Measurements from ENCODE around the gene SEC24C.
"Not testable (repeated sequence)": the region's sequence is repeated elsewhere in the genome, so short reads cannot be mapped to it uniquely, and the experiment has no call there.

Gene SEC24C

GRCh38 chr10:73781879-73782748 is 37.9 kb downstream of the SEC24C start, which contains the start of gene CHCHD1:
TSS of gene CHCHD1 (plus strand) at chr10:73782048. CDS start at chr10:73782076, 28 bp downstream.
- FAIRE-seq, result peak; percentile 95
- peak; percentile 81 for DNase-seq (ENCODE audit: insufficient read length, low spot score)
- no peak for TF ChIP-seq SPI1 (IDR thresholded peaks at IDR 0.05; ENCODE audit: low read depth, low read length)
- TF ChIP-seq POLR2AphosphoS5 (IDR thresholded peaks at IDR 0.05; ENCODE audit: low read depth, low read length), result peak; percentile 91
- TF ChIP-seq POLR2A (IDR thresholded peaks at IDR 0.05; ENCODE audit: low read depth, low read length), result peak; percentile 89
- TF ChIP-seq POU2F2 (IDR thresholded peaks at IDR 0.05; ENCODE audit: low read depth, low read length), result no peak
- TF ChIP-seq PAX5 (IDR thresholded peaks at IDR 0.05; ENCODE audit: insufficient read depth, low read length, severe bottlenecking), result peak; percentile 40
- TF ChIP-seq TAF1 (IDR thresholded peaks at IDR 0.05; ENCODE audit: low read depth, low read length), result peak; percentile 90

- TF ChIP-seq POU2F2 (IDR thresholded peaks at IDR 0.05; ENCODE audit: low read depth, low read length), result no peak
- no peak for TF ChIP-seq PAX5 (IDR thresholded peaks at IDR 0.05; ENCODE audit: insufficient read depth, low read length, severe bottlenecking)
- no peak for TF ChIP-seq SPI1 (IDR thresholded peaks at IDR 0.05; ENCODE audit: low read depth, low read length)
- no peak for TF ChIP-seq POLR2AphosphoS5 (IDR thresholded peaks at IDR 0.05; ENCODE audit: low read depth, low read length)
- TF ChIP-seq POLR2A (IDR thresholded peaks at IDR 0.05; ENCODE audit: low read depth, low read length), result no peak
- no peak for TF ChIP-seq TAF1 (IDR thresholded peaks at IDR 0.05; ENCODE audit: low read depth, low read length)
- FAIRE-seq (no peak), DNase-seq (ENCODE audit: insufficient read length, low spot score) (no peak)
Measured at GRCh38 chr10:73782749-73783085, 38.5 kb downstream of the SEC24C start.

GRCh38 chr10:73785211-73785720 is 41.1 kb downstream of the SEC24C start, which contains the start of gene ZSWIM8:
TSS of gene ZSWIM8 (plus strand) at chr10:73785606. CDS start at chr10:73785879, 273 bp downstream.
- peak; percentile 66 for TF ChIP-seq SPI1 (IDR thresholded peaks at IDR 0.05; ENCODE audit: low read depth, low read length)
- TF ChIP-seq POLR2AphosphoS5 (IDR thresholded peaks at IDR 0.05; ENCODE audit: low read depth, low read length), result peak; percentile 53; the same call in 1 of the 2 replicates
- TF ChIP-seq PAX5 (IDR thresholded peaks at IDR 0.05; ENCODE audit: insufficient read depth, low read length, severe bottlenecking), result no peak
- TF ChIP-seq TAF1 (IDR thresholded peaks at IDR 0.05; ENCODE audit: low read depth, low read length), result 0 out of 2 replicates have a peak, but pooled peaks have one; percentile 36
- TF ChIP-seq POLR2A (IDR thresholded peaks at IDR 0.05; ENCODE audit: low read depth, low read length), result peak; percentile 31; the same call in 1 of the 2 replicates
- peak; percentile 50; the same call in 1 of the 2 replicates for TF ChIP-seq POU2F2 (IDR thresholded peaks at IDR 0.05; ENCODE audit: low read depth, low read length)
- DNase-seq (ENCODE audit: insufficient read length, low spot score), result peak; percentile 94
- peak; percentile 98 for FAIRE-seq

- DNase-seq (ENCODE audit: insufficient read length, low spot score) (no peak), FAIRE-seq (peak; percentile 55)
- no peak for TF ChIP-seq POLR2AphosphoS5 (IDR thresholded peaks at IDR 0.05; ENCODE audit: low read depth, low read length)
- TF ChIP-seq POU2F2 (IDR thresholded peaks at IDR 0.05; ENCODE audit: low read depth, low read length), result no peak
- no peak for TF ChIP-seq PAX5 (IDR thresholded peaks at IDR 0.05; ENCODE audit: insufficient read depth, low read length, severe bottlenecking)
Measured at GRCh38 chr10:73785721-73786511, 41.7 kb downstream of the SEC24C start.

GRCh38 chr10:73786512-73786885 is 42.3 kb downstream of the SEC24C start:
- FAIRE-seq (no peak), DNase-seq (ENCODE audit: insufficient read length, low spot score) (no peak)
- TF ChIP-seq SPI1 (IDR thresholded peaks at IDR 0.05; ENCODE audit: low read depth, low read length) (no peak), TAF1 (IDR thresholded peaks at IDR 0.05; ENCODE audit: low read depth, low read length) (no peak), POLR2AphosphoS5 (IDR thresholded peaks at IDR 0.05; ENCODE audit: low read depth, low read length) (no peak), POU2F2 (IDR thresholded peaks at IDR 0.05; ENCODE audit: low read depth, low read length) (no peak), POLR2A (IDR thresholded peaks at IDR 0.05; ENCODE audit: low read depth, low read length) (no peak), PAX5 (IDR thresholded peaks at IDR 0.05; ENCODE audit: insufficient read depth, low read length, severe bottlenecking) (no peak)

GRCh38 chr10:73787031-73787800 is 43.0 kb downstream of the SEC24C start:
- DNase-seq (ENCODE audit: insufficient read length, low spot score); FAIRE-seq: not testable (repeated sequence)

- DNase-seq (ENCODE audit: insufficient read length, low spot score), result no peak
- no peak for FAIRE-seq
- TF ChIP-seq POLR2A (IDR thresholded peaks at IDR 0.05; ENCODE audit: low read depth, low read length), result no peak
- TF ChIP-seq TAF1 (IDR thresholded peaks at IDR 0.05; ENCODE audit: low read depth, low read length), result no peak
- TF ChIP-seq PAX5 (IDR thresholded peaks at IDR 0.05; ENCODE audit: insufficient read depth, low read length, severe bottlenecking), result no peak
- no peak for TF ChIP-seq POU2F2 (IDR thresholded peaks at IDR 0.05; ENCODE audit: low read depth, low read length)
- no peak for TF ChIP-seq POLR2AphosphoS5 (IDR thresholded peaks at IDR 0.05; ENCODE audit: low read depth, low read length)
- no peak for TF ChIP-seq SPI1 (IDR thresholded peaks at IDR 0.05; ENCODE audit: low read depth, low read length)
Measured at GRCh38 chr10:73788864-73789658, 44.9 kb downstream of the SEC24C start.

- TF ChIP-seq TAF1 (IDR thresholded peaks at IDR 0.05; ENCODE audit: low read depth, low read length), result no peak
- TF ChIP-seq PAX5 (IDR thresholded peaks at IDR 0.05; ENCODE audit: insufficient read depth, low read length, severe bottlenecking), result no peak
- TF ChIP-seq POLR2AphosphoS5 (IDR thresholded peaks at IDR 0.05; ENCODE audit: low read depth, low read length), result no peak
- no peak for TF ChIP-seq POU2F2 (IDR thresholded peaks at IDR 0.05; ENCODE audit: low read depth, low read length)
- TF ChIP-seq SPI1 (IDR thresholded peaks at IDR 0.05; ENCODE audit: low read depth, low read length), result no peak
- TF ChIP-seq POLR2A (IDR thresholded peaks at IDR 0.05; ENCODE audit: low read depth, low read length), result no peak
- FAIRE-seq, result no peak
- no peak for DNase-seq (ENCODE audit: insufficient read length, low spot score)
Measured at GRCh38 chr10:73789659-73790055, 45.5 kb downstream of the SEC24C start.

All from GM12891 (cell line).